Endothelial cell of umbilical vein (primary cell): ENCODE data around the gene FAM53B. TPM values are rescaled to one million over a fixed set of nuclear protein-coding genes. Genes with fewer than 3 reads are reported as not detected.

ENCODE experiments used
- Bru-seq: library from RNA; stranded (reverse); fragments of 400-500 nt; gene quantifications from one replicate; lab custom pipeline; 2021; lab: Mats Ljungman, UMichigan
- BruChase-seq, 2 experiments: library from RNA; stranded (reverse); fragments of 400-500 nt; gene quantifications; one replicate each; lab custom pipeline; 2021; lab: Mats Ljungman, UMichigan
- BruUV-seq: library from RNA; stranded (reverse); fragments of 400-500 nt; replicated peaks from 2 replicates; lab custom pipeline; 2021; lab: Mats Ljungman, UMichigan
- CTCF ChIA-PET: fragments of 300-600, 350-600 bp; sonication (Branson Sonifier 250); formaldehyde crosslinking; loops from one replicate; lab custom pipeline; 2021; ENCODE audit warnings: antibody characterized with exemption, inconsistent platforms; lab: Charles Lee
- POLR2A ChIA-PET: fragments of 300-600, 350-600 bp; sonication (Branson Sonifier 250); formaldehyde crosslinking; loops from one replicate; lab custom pipeline; 2021; ENCODE audit warnings: antibody characterized with exemption, inconsistent platforms; lab: Charles Lee
- DNase-seq: peaks from one replicate; pipeline ENCODE4 v3.0.0-alpha.2; 2011; ENCODE audit warnings: low read depth, low spot score
- FAIRE-seq: peaks from 2 replicates; lab custom pipeline; 2011; peaks lifted over from hg19 to GRCh38; lab: Jason Lieb, UNC
- H2AFZ ChIP-seq: 2 replicates; pipeline ENCODE4 v1.6.0; 2012; ENCODE audit warnings: low read depth, low read length, control low read depth, inconsistent platforms
- H3K27ac ChIP-seq: 2 replicates; pipeline ENCODE4 v1.5.1; 2011; ENCODE audit warnings: low read depth, mild to moderate bottlenecking, control low read depth, low read length, moderate library complexity; ENCODE audit not compliant: insufficient read depth
- H3K27me3 ChIP-seq, 2 experiments: 2 replicates each; pipeline versions ENCODE4 v1.6.0 to v1.6.1; 2011; ENCODE audit warnings: low read length in 2 of 2, mixed read lengths in 1 of 2; ENCODE audit not compliant: control insufficient read depth in 2 of 2, insufficient read depth in 2 of 2
- H3K36me3 ChIP-seq, 2 experiments: 2 replicates in 1 of 2; 3 replicates in 1 of 2; pipeline ENCODE4 v1.5.1; 2011; ENCODE audit warnings: low read length in 2 of 2, mild to moderate bottlenecking in 1 of 2, moderate library complexity in 1 of 2; ENCODE audit not compliant: control insufficient read depth in 2 of 2, insufficient read depth in 2 of 2; ENCODE audit errors: extremely low read depth in 1 of 2
- H3K4me1 ChIP-seq: 3 replicates; pipeline ENCODE4 v1.5.1; 2011; ENCODE audit warnings: mild to moderate bottlenecking, low read length; ENCODE audit not compliant: control insufficient read depth, insufficient read depth; ENCODE audit errors: extremely low read depth
- H3K4me2 ChIP-seq: 2 replicates; pipeline ENCODE4 v1.6.1; 2011; ENCODE audit warnings: low read length, control low read depth, mixed read lengths; ENCODE audit not compliant: insufficient read depth
- H3K4me3 ChIP-seq, 3 experiments: fragments of 200-600 bp in 1 of 3; sonication (generic), shearing (Covaris generic) in 1 of 3; replicated peaks in 1 of 3; 2 replicates each; pipeline ENCODE4 v1.5.1; 2011 to 2016; ENCODE audit warnings: control low read depth in 3 of 3, low read length in 3 of 3, mild to moderate bottlenecking in 2 of 3, inconsistent platforms in 1 of 3, low read depth in 1 of 3, moderate library complexity in 1 of 3; ENCODE audit not compliant: insufficient read depth in 1 of 3
- H3K79me2 ChIP-seq: 2 replicates; pipeline ENCODE4 v1.6.0; 2012; ENCODE audit warnings: low read length, inconsistent platforms; ENCODE audit not compliant: control insufficient read depth, insufficient read depth
- H3K9ac ChIP-seq: replicated peaks from 2 replicates; pipeline ENCODE3; 2011; ENCODE audit warnings: low read length, control low read depth; ENCODE audit not compliant: insufficient read depth; ENCODE audit errors: extremely low read depth
- H3K9me1 ChIP-seq: replicated peaks from 3 replicates; pipeline ENCODE4 v1.6.0; 2011; ENCODE audit warnings: mild to moderate bottlenecking, low read length; ENCODE audit not compliant: control insufficient read depth, insufficient read depth; ENCODE audit errors: extremely low read depth
- H3K9me3 ChIP-seq: replicated peaks from 2 replicates; pipeline ENCODE4 v1.5.1; 2012; ENCODE audit warnings: low read length, inconsistent platforms; ENCODE audit not compliant: control insufficient read depth, insufficient read depth
- H4K20me1 ChIP-seq: replicated peaks from 2 replicates; pipeline ENCODE3; 2011; ENCODE audit warnings: mild to moderate bottlenecking, low read length; ENCODE audit not compliant: control insufficient read depth, insufficient read depth; ENCODE audit errors: extremely low read depth
- CTCF ChIP-seq, 2 donors: IDR thresholded peaks; 1 replicate in 1 of 2; 2 replicates in 1 of 2; pipeline ENCODE4 v1.5.1; 2011; ENCODE audit warnings: low read length in 2 of 2, mild to moderate bottlenecking in 2 of 2, moderate library complexity in 2 of 2, control low read depth in 1 of 2, inconsistent platforms in 1 of 2, low read depth in 1 of 2; ENCODE audit not compliant: insufficient read depth in 1 of 2; ENCODE audit errors: extremely low read depth in 1 of 2
- JUN ChIP-seq: IDR thresholded peaks from 2 replicates; pipeline ENCODE4 v1.6.1; 2011; ENCODE audit warnings: borderline replicate concordance, low read depth; ENCODE audit not compliant: insufficient read length, insufficient read depth
- MAX ChIP-seq: IDR thresholded peaks from 2 replicates; pipeline ENCODE4 v1.6.1; 2011; ENCODE audit not compliant: insufficient read depth, insufficient read length
- POLR2A ChIP-seq: IDR thresholded peaks from 2 replicates; pipeline ENCODE4 v1.6.1; 2012; ENCODE audit warnings: low read depth, mild to moderate bottlenecking, control low read depth, low read length
- dilution Hi-C: fragments of 300-500 bp; cut with MboI; formaldehyde crosslinking; loops from one replicate; pipeline ENCODE4 v1.15.0; 2019; ENCODE audit warnings: low sequenced_read_pairs; ENCODE audit not compliant: extremely low pct_ligation_motif_present
- intact Hi-C: fragments of 100-400 bp; cut with micrococcal nuclease; formaldehyde crosslinking; loops from one replicate; pipeline ENCODE4 v1.10.0; 2022
- long read RNA-seq: library from polyadenylated mRNA; stranded (forward); transcript quantifications from one replicate; pipeline ENCODE4 v2.0.0, GENCODE V29; 2021
- polyA minus RNA-seq, 3 experiments: library from RNA; depleted of rRNA, polyadenylated mRNA; stranded (reverse); fragments of >200 nt; gene quantifications; 1 replicate in 1 of 3; 2 replicates in 2 of 3; pipeline ENCODE4 v1.2.3, GENCODE V29; 2011
- polyA plus RNA-seq, 4 experiments: library from polyadenylated mRNA; depleted of rRNA in 3 of 4; stranded (reverse) in 3 of 4; unstranded in 1 of 4; fragments of >200 nt; gene quantifications; 2 replicates each; pipeline versions ENCODE4 v1.2.1 to v1.2.3, GENCODE V29; 2011 to 2012; ENCODE audit warnings: missing spikeins in 1 of 4
- total RNA-seq: library from RNA; stranded (reverse); gene quantifications from 2 replicates; pipeline ENCODE4 v1.2.3, GENCODE V29; 2021

FAM53B gene
- 17.2 and 21.1 TPM in 2 replicates for total RNA-seq
- 8.2 and 8.5 TPM in 2 replicates for polyA plus RNA-seq
- polyA plus RNA-seq (2011; cell fraction: cytosol; rRNA removed): 6.5 and 7.7 TPM in 2 replicates
- 12.1 and 13.0 TPM in 2 replicates for polyA plus RNA-seq (2011; cell fraction: nucleus; rRNA removed)
- polyA plus RNA-seq (2012): 10.3 and 12.2 TPM in 2 replicates
- polyA minus RNA-seq: 13.2 and 20.2 TPM in 2 replicates
- polyA minus RNA-seq (2011; cell fraction: cytosol; rRNA and poly(A)+ RNA removed): 14.0 TPM
- polyA minus RNA-seq (2011; cell fraction: nucleus; rRNA and poly(A)+ RNA removed): 13.3 and 15.2 TPM in 2 replicates
- percentile 63 among the genes with signal in this experiment for Bru-seq, nascent RNA
- BruChase-seq, experiment 1, labeled RNA remaining after a 6-hour chase: percentile 92 among the genes with signal in this experiment
- percentile 88 among the genes with signal in this experiment for BruChase-seq, experiment 2, labeled RNA remaining after a 2-hour chase
- long read RNA-seq, full-length matches to known transcripts: 1 of 9 reads
- long read RNA-seq, partial matches to known transcripts: 1 of 9 reads
- long read RNA-seq, other reads (novel, unspliced or antisense): 7 of 9 reads

GRCh38 chr10:124744102-124745050 is at the start of gene FAM53B:
Gene FAM53B, minus strand, starts transcription at chr10:124744378. Its CDS starts 37,665 bp downstream, at chr10:124706713.
- peak within 1 kb of the TSS; percentile 68 for H3K27ac ChIP-seq
- peak within 1 kb of the TSS; percentile 77 for H2AFZ ChIP-seq
- peaks cover 12% of the 10 kb centered on the region for H3K79me2 ChIP-seq
- H3K36me3 ChIP-seq: no peaks in the 10 kb centered on the region
- no peaks in the 10 kb centered on the region for H3K9me1 ChIP-seq
- BruUV-seq: no TSS peak
- dilution Hi-C loops: no loop called here
- ChIA-PET POLR2A (interaction anchor here (0.5 kb wide), 1 partner anchor 86 kb away, joined by 3 read pairs; no protein-coding TSS in a partner anchor), CTCF (interaction anchor here (0.9 to 6.8 kb wide), 15 partner anchors 11 to 213 kb away, joined by 5 to 218 read pairs (median 10); no protein-coding TSS in a partner anchor)
- DNase-seq (peak; percentile 78), FAIRE-seq (no peak)
- H3K27me3 ChIP-seq: no peaks in the 10 kb centered on the region
- TF ChIP-seq CTCF (IDR thresholded peaks at IDR 0.05; ENCODE audit: extremely low read depth in 1 of 2, insufficient read depth in 1 of 2, low read depth in 1 of 2, low read length in 2 of 2) (no peak), POLR2A (peak; percentile 7), JUN (peak; percentile 2), MAX (no peak)
- peak within 1 kb of the TSS; percentile 72 for H3K9ac ChIP-seq
- H4K20me1 ChIP-seq: no peaks in the 10 kb centered on the region
- no peaks in the 10 kb centered on the region for H3K9me3 ChIP-seq
- peaks cover 39% of the 10 kb centered on the region for H3K4me1 ChIP-seq
- peak within 1 kb of the TSS; percentile 74 to 93 (median 82) for H3K4me3 ChIP-seq
- H3K4me2 ChIP-seq: peak within 1 kb of the TSS; percentile 76
- intact Hi-C loops: loop anchor here (1.0 to 5.0 kb wide), 8 partner anchors 46 to 342 kb away; partner anchors contain the start of genes EEF1AKMT2 and OAT
